Kidney (tissue), 14 donors: Measurements from ENCODE around the gene NCEH1. TPM values are rescaled to one million over a fixed set of nuclear protein-coding genes. Genes with fewer than 3 reads are reported as not detected.

ENCODE experiments used
- DNase-seq, 5 donors: peaks; one replicate each; pipeline ENCODE4 v3.0.0-alpha.2; 2013 to 2020
- FAIRE-seq: peaks from 2 replicates; lab custom pipeline; 2012; peaks lifted over from hg19 to GRCh38; lab: Jason Lieb, UNC
- H3K27ac ChIP-seq, 2 donors: one replicate each; pipeline ENCODE4 v1.7.0; 2013; ENCODE audit warnings: low read depth in 2 of 2, low read length in 2 of 2, inconsistent platforms in 1 of 2
- H3K27me3 ChIP-seq: one replicate; pipeline ENCODE4 v1.7.1; 2013; ENCODE audit warnings: low read length, inconsistent platforms; ENCODE audit not compliant: control insufficient read depth, insufficient read depth
- H3K36me3 ChIP-seq, 3 donors: one replicate each; pipeline versions ENCODE4 v1.7.0 to v1.7.1; 2013; ENCODE audit warnings: low read length in 3 of 3, control low read depth in 1 of 3, inconsistent platforms in 1 of 3; ENCODE audit not compliant: insufficient read depth in 3 of 3, control insufficient read depth in 2 of 3
- H3K4me1 ChIP-seq, 3 donors: one replicate each; pipeline versions ENCODE4 v1.7.0 to v1.7.1; 2013; ENCODE audit warnings: low read length in 3 of 3, inconsistent platforms in 1 of 3, low read depth in 1 of 3; ENCODE audit not compliant: control insufficient read depth in 2 of 3, insufficient read depth in 2 of 3
- H3K4me3 ChIP-seq, 3 donors: one replicate each; pipeline versions ENCODE4 v1.7.0 to v1.8.1; 2013; ENCODE audit warnings: low read length in 3 of 3, control low read depth in 1 of 3, inconsistent platforms in 1 of 3
- H3K9ac ChIP-seq, 3 donors: one replicate each; pipeline versions ENCODE4 v1.7.0 to v1.7.1; 2013; ENCODE audit warnings: low read length in 3 of 3, control low read depth in 1 of 3, inconsistent platforms in 1 of 3
- H3K9me3 ChIP-seq, 3 donors: one replicate each; pipeline versions ENCODE4 v1.7.0 to v1.7.1; 2013; ENCODE audit warnings: low read length in 3 of 3, control low read depth in 1 of 3, inconsistent platforms in 1 of 3; ENCODE audit not compliant: control insufficient read depth in 2 of 3, insufficient read depth in 1 of 3
- intact Hi-C: fragments of 100-400 bp; cut with DNase I; formaldehyde crosslinking; loops from one replicate; pipeline ENCODE4 v1.11.1; 2022
- polyA plus RNA-seq: library from polyadenylated mRNA; stranded (reverse); fragments of 350-450 nt; fragmentation: Illumina TruSeq; extraction: RNeasy Lipid Tissue Mini Kit (QIAGEN cat#74804); gene quantifications from one replicate; pipeline ENCODE4 v1.2.3, GENCODE V29; 2014; ENCODE audit warnings: low read depth, low replicate concordance; ENCODE audit not compliant: insufficient read depth
- total RNA-seq: library from RNA; stranded (reverse); fragmentation: NEBNext Ultra II Directional; extraction: Animal tissue kit (Norgen Biotek cat#: 25700); gene quantifications from one replicate; pipeline ENCODE4 v1.2.1, GENCODE V29; 2021
- TF ChIP-seq, protein P1 (sequence below): IDR thresholded peaks from 3 replicates; pipeline ENCODE4 v1.5.1; 2012; ENCODE audit warnings: mild to moderate bottlenecking, moderate library complexity, borderline replicate concordance; ENCODE audit not compliant: insufficient read depth; ENCODE audit errors: extremely low read depth
- donor health status: control.
- donor health status: control.
- donor health status: control.
- donor health status: control.
- donor health status: control.
- donor health status: DM: yes; HTN: yes; CAD: no.
- donor health status: Normal renal cell carcinoma (clear cell type).

Gene NCEH1
- total and polyA plus RNA-seq, 2 donors from 2014 or later, result 6.7 to 43.6 TPM

GRCh38 chr3:172702256-172702655, 8.6 kb downstream of the NCEH1 start:
- intact Hi-C loops, result no loop called here

DNA sequence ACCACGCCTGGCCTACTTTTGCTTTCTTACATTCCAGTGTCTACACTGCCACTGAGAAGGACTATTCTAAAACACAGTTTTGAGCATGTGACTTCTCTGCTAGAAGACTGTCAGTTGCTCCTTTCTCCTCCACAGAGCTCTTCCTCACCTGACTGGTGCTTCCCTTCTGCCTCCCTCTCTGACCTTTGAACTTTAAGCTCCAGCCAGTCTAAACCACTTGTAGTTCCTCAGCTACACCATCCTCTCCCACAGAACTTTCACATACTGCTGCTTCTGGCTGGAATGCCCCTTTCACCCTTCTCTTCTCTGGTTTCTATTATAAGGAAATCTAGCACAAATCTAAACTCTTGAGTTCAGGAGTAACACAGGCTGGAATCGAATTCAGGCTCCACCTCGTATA, 9.1 kb downstream of the NCEH1 start:
- DNase-seq (peak in 2 of 5 donors; percentile 3 to 33), FAIRE-seq (no peak)
- Histone ChIP-seq H3K9ac (no peak overlapping the region), H3K27me3 (no peaks in the 10 kb centered on the region), H3K4me3 (no peak overlapping the region), H3K9me3 (no peaks in the 10 kb centered on the region), H3K4me1 (no peaks in the 10 kb centered on the region), H3K27ac (no peak overlapping the region), H3K36me3 (no peaks in the 10 kb centered on the region)
- TF ChIP-seq, protein P1, sequence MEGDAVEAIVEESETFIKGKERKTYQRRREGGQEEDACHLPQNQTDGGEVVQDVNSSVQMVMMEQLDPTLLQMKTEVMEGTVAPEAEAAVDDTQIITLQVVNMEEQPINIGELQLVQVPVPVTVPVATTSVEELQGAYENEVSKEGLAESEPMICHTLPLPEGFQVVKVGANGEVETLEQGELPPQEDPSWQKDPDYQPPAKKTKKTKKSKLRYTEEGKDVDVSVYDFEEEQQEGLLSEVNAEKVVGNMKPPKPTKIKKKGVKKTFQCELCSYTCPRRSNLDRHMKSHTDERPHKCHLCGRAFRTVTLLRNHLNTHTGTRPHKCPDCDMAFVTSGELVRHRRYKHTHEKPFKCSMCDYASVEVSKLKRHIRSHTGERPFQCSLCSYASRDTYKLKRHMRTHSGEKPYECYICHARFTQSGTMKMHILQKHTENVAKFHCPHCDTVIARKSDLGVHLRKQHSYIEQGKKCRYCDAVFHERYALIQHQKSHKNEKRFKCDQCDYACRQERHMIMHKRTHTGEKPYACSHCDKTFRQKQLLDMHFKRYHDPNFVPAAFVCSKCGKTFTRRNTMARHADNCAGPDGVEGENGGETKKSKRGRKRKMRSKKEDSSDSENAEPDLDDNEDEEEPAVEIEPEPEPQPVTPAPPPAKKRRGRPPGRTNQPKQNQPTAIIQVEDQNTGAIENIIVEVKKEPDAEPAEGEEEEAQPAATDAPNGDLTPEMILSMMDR, result no peak
- intact Hi-C loops, result no loop called here

More at GRCh38 chr3:172702256-172702655, 8.6 kb downstream of the NCEH1 start:
- Histone ChIP-seq H3K9me3 (no peaks in the 10 kb centered on the region), H3K4me3 (no peak overlapping the region), H3K36me3 (no peaks in the 10 kb centered on the region), H3K4me1 (no peaks in the 10 kb centered on the region), H3K27me3 (no peaks in the 10 kb centered on the region), H3K27ac (no peak overlapping the region), H3K9ac (no peak overlapping the region)
- TF ChIP-seq, protein P1, result no peak
- DNase-seq (no peak), FAIRE-seq (no peak)

- intact Hi-C loops, result no loop called here
- FAIRE-seq, result no peak
- TF ChIP-seq, protein P1, result no peak
Observed at GRCh38 chr3:172700936-172701455, 9.9 kb downstream of the NCEH1 start.

DNA sequence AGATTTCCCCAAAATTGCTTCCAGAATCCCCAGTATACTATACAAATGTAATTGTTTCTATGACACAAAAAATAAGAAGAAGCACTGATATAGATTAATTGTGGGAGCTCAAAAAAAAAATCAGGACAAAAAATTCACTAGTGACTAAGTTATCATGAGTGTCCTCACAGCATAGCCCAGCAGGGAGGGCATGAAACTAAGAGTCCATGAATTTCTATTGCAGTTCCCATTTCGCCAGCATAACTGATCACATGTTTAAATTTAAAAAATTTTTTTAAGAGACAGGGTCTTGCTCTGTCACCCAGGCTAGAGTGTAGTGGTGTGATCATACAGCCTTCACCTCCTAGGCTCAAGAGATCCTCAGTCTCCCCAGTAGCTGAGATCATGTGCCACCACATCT, 10.6 kb downstream of the NCEH1 start:
- no peak for FAIRE-seq
- intact Hi-C loops, result no loop called here
- no peak overlapping the region for H3K4me3 ChIP-seq
- no peaks in the 10 kb centered on the region for H3K36me3 ChIP-seq
- H3K9me3 ChIP-seq, result no peaks in the 10 kb centered on the region
- TF ChIP-seq, protein P1, result no peak
- DNase-seq, result no peak
- no peak overlapping the region for H3K27ac ChIP-seq
- H3K9ac ChIP-seq, result no peak overlapping the region
- no peaks in the 10 kb centered on the region for H3K27me3 ChIP-seq
- no peaks in the 10 kb centered on the region for H3K4me1 ChIP-seq

More at GRCh38 chr3:172700936-172701455, 9.9 kb downstream of the NCEH1 start:
- H3K4me1 ChIP-seq, result no peaks in the 10 kb centered on the region
- H3K9me3 ChIP-seq, result no peaks in the 10 kb centered on the region
- H3K27me3 ChIP-seq, result no peaks in the 10 kb centered on the region
- H3K4me3 ChIP-seq, result no peak overlapping the region
- no peak overlapping the region for H3K9ac ChIP-seq
- no peak for DNase-seq
- no peak overlapping the region for H3K27ac ChIP-seq
- no peaks in the 10 kb centered on the region for H3K36me3 ChIP-seq
